GM19238 (cell line): Measurements from ENCODE around the gene WDR3.
A peak's percentile ranks its signal among the peaks of the same experiment; 100 is the strongest.
"Not testable (repeated sequence)": the region's sequence is repeated elsewhere in the genome, so short reads cannot be mapped to it uniquely, and the experiment has no call there.

Experiments
- DNase-seq: peaks from one replicate; pipeline ENCODE4 v3.0.0; 2011; ENCODE audit warnings: low spot score; ENCODE audit not compliant: insufficient read length

WDR3 gene

DNA sequence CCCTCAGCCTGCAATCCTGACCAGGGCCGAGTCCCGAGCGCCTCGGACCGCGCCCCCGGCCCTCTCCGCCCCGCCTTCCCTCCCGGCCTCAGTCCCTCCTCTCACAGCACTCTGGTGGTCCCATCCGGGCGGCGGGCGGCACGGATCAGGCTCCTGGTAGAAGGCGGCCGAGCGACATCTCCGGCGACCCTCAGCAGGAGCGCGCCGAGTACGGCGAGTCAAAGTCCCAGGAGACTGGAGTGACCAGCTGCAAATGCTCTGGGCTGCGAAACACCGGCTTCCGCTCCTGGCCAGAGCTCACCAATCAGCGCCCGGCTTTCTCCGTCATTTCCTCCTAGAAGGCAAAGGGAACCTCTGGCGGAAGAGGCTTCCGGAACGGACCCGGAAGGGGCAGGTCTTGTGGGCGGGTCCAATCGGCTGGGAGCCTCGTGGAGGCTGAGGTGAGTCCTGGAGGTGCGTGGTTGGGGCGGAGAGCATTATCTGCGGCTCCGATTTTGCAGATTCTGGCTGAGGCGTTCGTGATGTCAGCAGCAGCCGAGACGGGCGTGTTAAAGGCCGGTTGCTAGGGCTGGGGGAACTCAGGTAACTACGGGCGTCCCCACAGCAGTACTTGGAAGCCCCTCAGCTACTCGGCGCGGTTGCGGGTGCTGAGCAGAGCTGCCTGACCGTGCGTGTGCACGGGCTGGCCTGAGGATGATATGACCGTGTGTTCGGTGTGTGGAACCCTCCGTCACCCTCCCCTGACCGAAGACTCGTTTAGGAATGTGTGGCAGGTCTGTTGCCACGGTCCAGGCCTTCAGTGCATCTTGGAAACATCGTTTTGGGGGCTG lies at the start of gene WDR3, which contains the start of gene GDAP2:
TSS of gene WDR3 (plus strand) at position 397 of the 830 bp plus-strand sequence. CDS start 3,581 bp downstream, outside the sequence.
TSS of gene GDAP2 (minus strand) at position 279 of the 830 bp plus-strand sequence. CDS start 9,264 bp downstream, outside the sequence.
- peak; percentile 71 for DNase-seq

DNA sequence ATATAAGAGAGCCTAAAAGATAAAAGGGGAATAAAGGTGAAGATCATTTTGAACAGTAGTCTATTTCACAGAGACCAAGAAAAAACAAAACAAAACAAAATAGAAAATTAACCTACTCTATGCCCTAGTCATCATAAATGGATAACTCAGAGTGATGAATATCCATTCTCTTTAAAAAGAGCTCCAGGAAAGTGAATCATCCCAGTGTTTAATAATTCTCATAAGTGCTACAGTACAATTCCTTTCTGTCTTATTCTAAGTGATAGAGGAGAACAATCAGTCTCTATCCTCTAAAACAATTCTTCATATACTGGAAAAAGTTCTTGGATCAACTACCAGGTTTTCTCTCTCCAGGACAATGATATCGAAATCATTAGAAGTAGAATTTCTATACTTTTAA lies 45.9 kb upstream of the WDR3 start:
- no peak for DNase-seq

DNA sequence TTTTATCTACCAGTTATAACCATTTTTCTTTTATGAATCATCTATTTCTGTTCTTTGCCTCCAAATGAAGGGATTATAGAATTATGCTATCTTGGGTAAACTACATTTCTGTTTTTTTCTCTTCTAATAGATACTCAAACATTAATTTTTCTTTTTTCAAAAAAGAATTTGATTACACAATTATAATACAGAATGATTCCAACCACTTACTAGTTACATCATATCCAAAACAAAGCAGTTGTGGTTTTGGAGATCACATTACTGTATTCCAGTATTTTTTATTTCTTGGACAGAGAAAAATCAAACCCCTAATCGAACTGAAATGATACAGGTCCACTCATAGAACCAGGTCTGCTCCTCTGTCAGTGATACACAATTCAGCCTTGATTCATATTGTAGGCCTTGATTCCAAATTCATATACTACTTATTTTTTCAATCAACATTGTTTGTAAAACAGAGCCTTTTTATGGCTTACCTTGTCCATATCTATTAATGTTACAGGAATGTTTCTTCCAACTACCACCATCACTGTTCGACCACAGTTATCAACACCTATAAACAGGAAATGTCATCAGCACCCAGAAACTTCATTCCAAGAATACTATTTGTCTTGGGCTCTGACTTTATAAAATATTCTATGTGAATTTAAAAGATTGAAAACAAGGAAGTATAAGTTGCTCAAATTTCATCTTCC lies 43.3 kb upstream of the WDR3 start:
- DNase-seq: no peak

DNA sequence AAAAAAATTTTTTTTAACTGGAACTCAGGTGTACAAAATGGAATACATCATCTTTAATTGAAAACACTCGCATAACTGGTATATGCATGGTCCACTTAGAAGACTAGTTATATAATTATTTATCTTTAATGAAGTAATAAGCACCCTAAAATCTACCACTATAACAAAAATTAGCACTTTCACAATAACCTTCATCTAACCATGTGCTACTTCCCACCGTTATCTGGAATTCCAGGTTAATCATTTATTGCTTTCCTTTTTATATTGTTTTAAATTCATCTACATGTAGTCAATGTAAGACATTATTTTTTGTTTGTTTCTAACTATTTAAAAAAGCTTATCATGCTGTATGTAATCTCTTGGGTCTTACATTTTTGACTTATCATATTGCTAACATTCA lies 39.1 kb upstream of the WDR3 start:
- no peak for DNase-seq

DNA sequence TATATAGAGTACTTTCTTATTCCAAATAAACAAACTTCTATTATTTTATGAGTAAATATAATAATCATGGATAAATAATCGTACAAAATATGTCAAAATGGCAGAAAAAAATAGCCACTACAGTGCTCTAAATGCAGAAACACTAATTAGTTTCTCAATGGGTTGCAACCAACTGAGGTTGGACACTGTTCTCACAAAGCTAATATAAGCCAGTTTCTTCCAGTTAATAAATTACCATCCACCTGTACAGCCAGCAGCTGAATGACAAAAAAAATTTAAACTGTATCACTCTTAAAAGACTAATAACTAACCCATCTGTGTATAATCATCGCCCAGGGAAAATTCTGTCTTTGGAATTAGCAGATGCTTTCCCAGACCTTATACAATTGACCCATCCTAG lies 37.0 kb upstream of the WDR3 start:
- no peak for DNase-seq

DNA sequence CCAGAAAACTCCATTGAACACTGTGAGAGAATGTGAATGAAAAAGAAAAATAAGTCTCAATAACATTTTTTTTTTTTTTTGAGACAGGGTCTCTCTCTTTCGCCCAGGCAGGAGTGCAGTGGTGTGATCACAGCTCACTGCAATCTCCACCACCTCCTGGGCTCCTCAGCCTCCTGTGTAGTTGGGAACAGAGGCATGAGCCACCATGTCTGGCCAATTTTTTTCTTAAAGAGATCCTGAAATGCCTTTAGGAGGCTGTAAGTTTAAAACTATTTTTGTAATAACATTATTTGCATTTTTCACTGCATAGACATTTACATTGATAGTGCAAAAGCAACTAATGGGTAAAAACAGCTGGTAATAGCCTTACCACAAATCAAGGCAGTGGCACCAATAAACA lies 35.5 kb upstream of the WDR3 start:
- no peak for DNase-seq

DNA sequence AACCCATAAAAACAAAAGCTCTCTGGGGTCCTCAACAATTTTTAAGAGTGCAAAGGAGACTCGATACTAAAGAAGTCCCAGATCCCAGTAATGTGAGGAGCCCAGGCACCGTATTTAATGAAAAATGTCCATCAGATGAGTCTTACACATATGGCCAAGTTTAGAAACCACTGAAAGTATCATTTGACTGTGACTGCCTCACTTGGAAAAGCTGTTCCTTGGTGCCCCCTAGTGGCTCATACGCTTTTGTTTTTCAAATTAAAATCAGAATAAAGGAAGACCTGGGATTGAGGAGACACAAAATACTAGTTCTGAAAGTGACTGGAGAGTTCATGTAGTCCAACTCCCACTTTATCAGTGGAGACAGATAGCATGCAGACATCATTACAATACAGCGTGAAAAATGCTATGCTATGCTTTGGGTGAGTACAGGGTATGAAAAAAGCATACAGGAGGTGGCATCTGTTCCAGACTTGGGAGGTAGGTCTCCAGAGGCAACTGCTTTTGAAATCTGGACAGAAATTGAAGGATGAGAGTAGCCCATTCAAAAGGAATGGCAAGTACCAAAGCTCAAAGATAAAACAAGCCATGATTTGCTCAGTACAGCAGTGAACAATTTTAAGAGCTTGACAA lies 33.9 kb upstream of the WDR3 start:
- DNase-seq: peak; percentile 32

DNA sequence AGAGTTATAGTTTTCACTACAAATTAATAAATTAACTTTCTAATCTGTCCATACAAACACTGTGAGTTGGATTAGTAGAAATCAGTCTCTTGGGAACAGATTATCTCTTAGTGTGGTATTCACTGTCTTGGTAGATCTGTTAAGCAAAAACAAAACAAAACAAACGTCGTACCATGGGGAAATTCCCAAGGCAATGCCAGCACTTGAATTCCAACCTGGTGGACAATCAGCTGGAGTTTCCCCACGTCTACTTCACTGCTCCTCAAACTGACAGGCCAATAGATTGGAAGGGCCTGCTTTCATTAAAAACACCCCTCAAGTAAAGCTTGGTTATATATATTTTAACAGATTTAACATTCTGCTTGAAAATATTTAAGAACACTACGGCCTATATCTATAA lies 32.0 kb upstream of the WDR3 start:
- no peak for DNase-seq

DNA sequence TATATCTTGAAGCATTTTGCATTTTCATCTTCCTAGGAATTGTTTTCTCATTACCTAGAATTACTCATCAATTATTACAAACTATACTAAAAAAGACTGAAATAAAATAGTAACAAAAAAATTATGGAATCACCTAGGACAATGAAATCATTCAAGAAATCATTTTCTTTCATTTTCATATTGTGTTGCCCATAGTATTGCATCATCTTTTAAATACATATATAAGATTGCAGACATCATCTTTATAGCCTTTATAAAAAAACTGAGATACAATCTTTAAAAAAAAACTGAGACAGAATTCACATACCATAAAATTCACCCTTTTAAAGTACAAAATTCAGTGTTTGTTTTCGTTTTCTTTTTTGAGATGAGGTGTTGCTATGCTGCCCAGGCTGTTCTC lies 29.7 kb upstream of the WDR3 start:
- DNase-seq: no peak

DNA sequence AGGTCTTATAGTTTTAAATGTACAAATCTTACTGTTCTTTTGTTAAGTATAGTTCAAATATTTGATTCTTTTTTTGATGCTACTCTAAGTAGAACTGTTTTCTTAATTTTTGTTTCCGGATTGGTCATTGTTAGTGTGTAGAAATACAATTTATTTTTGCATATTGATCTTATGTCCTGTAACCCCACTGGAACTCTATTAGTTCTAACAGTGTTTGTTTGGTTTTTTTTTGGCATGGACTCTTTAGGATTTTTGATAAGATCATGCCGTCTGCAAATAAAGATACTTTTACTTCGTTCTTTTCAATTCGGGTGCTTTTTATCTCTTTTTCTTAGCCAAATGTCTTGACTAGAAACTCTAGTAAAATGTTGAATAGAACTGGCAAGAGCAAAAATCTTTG lies 26.6 kb upstream of the WDR3 start:
- DNase-seq: no peak

DNA sequence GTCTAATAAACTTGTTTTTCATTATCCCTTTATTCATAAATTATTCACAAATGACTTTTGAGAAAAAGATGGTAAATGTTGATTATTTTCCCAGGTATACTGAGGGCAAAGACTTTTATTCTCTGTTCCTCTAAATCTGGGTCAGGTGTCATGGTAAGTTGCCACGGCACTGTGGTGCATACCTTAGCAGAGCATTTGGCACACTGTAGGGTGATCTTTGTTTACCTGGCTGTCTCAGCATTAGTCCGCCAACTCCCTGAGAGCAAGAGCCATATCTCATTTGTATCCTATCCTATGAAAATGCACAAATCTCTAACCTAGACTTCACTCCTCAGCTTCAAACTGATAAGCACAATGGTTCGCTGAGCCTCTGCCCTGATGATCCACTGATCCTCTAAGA lies 25.1 kb upstream of the WDR3 start:
- no peak for DNase-seq

DNA sequence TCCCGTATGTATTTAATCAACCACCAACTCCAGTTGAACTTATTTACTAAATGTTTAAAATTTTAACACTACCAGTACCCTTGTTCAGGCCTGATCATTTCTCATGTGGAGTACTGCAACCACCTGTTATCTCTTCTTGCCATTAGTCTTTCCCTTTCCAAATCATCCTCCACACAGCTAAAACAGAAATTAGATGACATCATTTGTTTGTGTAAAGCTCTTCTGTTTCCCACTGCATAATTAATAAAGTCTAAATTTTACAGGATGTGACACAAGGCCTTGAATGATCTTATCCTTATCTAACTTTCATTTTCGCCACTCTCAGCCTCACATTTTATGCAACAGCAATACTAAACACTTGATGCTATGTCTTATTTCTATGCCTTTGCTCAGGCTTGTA lies 24.5 kb upstream of the WDR3 start:
- no peak for DNase-seq

DNA sequence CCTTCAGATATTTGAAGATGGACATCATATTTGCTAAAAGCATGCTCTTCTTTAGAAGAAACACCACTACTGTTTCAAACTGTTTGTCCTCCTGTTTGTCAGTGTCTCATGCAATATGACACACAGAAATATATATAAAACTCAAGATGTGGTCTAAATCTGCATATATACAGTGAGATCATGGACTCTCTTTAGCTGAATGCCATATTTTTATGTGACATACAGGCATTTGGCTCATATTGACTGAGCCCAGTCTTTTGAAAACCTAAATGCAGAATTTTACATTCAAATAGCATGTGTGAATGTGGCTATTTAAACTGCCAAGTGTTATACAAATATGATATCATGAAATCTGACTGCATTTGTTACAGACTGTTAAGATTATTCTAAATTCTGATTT lies 18.5 kb upstream of the WDR3 start:
- DNase-seq: no peak

DNA sequence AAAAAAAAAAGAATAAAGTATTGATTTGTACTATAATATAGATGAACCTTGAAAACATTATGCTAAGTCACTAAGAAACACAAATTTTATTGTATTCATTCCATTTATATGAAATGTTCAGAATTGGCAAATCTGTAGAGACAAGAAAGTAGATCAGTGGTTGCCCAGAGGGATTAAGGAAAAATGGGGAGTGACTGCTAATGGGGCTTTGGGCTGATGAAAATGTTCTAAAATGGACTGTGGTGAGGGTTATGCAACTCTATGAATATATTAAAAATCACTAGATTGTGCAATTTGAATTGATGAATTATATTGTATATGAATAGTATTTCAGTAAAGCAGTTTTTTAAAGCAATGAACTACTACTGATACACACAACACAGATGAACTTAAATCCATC lies 10.2 kb upstream of the WDR3 start:
- no peak for DNase-seq

DNA sequence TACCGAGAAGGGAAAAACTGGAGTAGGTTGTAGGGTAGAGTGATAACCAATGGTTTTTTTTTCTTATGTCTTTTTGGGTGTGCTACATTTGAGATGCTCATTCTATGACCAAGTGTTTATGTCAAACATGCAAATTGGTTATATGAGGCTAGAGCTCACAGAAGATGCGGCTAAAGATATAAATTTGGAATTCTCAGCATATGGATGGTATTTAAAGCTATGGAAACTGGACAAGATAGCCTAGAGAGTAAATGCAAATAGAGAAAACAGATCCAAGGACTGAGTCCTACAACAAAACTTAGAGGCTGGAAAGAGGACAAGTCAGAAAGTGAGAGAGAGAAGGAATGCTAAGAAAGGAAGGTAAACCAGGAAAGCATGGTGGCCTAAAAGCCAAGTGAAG lies 7.5 kb upstream of the WDR3 start:
- DNase-seq: no peak

DNA sequence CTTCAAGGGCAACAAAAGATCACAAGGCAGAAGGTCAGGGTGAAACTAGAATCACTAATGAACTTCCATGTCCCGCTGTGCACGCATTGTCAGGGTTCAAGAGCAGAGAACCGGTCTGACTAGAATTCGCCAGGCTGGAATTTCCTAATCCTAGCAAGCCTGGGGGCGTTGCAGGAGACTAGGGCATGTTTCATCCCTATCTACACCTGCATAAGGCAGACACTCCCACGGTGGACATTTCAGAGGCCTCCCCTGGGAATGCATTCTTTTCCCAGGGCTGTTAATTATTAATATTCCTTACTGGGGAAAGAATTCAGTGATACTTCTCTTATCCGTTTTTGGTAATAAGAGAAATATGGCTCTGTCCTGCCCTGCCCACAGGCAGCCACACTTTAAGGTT lies 6.8 kb upstream of the WDR3 start:
- DNase-seq: not testable (repeated sequence)

DNA sequence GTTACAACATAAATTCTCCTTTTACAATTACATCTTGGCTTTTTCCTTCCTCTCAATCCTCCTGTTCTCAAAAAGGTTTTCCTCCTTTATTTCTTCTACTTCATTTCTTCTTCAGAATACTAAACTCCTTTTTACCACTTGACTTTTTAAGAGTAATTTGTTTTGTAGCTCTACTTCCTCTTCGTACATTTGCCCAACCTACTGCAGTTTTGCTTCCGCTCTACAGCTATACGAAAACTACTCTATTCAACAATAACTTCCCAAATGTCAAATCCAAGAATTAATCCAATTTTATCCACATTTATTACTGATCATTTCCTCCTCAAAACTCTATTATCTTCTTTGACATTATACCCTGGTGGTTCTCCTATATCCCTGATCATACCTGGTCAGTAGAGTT lies 3.6 kb upstream of the WDR3 start:
- DNase-seq: no peak

DNA sequence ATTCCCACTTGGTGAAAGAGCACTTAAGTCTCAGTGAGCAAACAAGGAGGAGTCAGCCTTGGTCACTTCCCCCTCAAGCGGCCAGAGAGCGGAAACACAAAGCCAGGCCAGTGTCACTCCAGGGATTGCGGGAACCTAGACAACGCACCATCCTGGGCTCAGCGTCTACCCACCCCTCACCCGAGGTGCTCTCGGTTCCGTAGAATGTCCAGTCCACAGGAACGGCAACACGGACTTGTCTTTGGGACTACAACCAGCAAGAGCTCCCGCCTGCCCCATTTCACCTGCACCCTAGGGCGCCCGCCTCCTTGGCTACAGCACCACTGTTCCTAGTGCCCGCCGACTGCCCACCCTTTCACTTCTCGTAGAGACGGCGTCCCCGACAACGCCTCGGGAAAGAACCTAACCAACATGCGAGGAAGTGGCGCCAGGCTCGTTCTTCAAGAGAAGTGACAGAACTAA lies 627 bp upstream of the WDR3 start:
- no peak for DNase-seq

DNA sequence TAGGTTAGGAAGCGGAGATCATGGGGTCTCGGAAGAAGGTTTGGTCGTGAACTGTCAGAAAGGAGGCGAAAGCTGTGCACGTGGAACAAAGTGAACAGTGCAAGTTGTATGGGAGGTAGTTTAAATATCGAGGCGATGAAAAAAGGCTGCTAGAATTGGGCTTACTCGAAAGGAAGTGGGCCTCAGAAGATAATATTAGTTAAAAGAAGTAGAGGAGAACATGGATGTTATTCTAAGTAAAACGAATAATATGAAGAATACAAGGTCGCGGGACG lies 571 bp downstream of the WDR3 start:
- no peak for DNase-seq

DNA sequence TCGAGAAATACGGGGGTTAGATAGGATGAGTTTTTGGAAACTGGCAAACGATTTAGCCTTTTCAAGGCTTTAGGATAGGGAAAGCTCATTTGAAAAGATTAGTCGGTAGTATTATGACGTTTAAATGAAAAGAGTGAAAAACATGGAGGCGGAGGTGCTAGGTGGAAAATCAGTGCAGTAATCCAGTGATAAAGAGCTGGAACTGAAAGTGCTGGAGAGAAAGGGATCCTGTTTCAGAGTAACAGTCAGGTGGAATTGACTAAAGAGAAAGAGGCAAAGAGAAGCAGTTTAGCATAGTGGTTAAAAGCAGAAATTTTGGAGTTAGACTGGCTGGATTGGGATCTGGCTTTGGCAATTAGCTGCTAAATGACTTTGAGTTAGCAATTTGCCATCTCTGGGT lies 945 bp downstream of the WDR3 start:
- no peak for DNase-seq

DNA sequence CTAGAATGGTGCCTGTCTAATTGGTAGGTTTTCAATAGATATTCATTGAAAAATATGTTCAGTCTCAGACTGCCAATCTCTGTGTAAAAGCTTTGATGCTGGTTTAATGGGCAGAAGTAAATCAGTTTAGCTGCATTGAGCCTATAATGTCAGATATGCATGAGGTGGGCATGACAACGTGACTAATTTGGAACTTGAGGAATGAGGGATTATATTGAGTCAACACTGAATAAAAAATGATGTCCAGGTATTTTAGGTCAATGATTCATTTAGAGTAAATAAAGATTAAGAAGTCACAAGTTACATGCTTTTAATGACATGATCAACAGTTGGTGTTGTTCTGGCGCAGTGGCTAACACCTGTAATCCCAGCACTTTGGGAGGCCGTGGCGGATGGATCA lies 3.0 kb downstream of the WDR3 start:
- no peak for DNase-seq

DNA sequence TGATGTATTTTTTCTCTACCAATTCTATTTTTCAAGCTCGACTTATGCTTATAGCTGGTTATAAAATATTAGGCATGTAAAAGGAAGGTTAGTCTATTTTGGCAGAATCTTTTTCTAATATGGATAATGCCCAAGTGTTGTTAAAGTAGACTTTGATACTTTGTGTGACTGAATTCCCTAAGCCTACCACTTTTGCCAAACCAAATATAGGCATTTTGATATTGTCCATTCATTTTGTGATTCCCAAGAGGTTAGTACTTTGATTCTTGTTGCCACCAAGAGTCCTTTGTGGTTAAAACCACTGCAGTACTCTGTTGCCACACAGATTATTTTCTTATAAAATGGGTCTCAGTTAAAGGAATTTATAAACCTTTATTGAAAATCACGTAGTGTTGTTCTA lies 4.2 kb downstream of the WDR3 start:
- DNase-seq: no peak

DNA sequence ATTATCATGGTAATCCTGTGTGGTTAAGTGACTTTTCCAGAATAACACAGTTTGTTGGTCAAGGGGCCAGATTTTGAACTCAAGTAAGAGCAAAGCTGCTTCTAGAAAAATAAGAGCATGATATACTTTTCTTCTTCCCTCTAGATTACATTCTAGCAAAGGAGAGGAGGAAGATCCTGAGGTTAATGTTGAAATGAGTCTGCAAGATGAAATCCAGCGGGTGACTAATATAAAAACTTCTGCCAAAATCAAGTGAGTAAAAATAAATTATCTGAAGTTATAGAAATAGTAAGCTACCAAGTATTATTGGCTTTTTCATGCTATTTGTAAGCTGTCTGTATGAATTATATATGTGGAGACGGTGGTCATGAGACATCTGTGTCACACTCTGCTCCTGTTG lies 12.8 kb downstream of the WDR3 start:
- DNase-seq: no peak
